Vagina (tissue), 2 donors: Measurements from ENCODE around the gene CTNNA3.

Experiments used
- CTCF ChIP-seq, 3 experiments: fragments of 450-650 bp in 2 of 3; fragments of 200-600 bp in 1 of 3; sonication (generic) in 1 of 3; IDR thresholded peaks; one replicate each; pipeline ENCODE4 v1.5.1; 2017 to 2019; ENCODE audit warnings: antibody characterized with exemption in 3 of 3, mild to moderate bottlenecking in 2 of 3, moderate library complexity in 2 of 3
- POLR2A ChIP-seq, 2 donors: fragments of 450-650 bp; IDR thresholded peaks; one replicate each; pipeline ENCODE4 v1.6.1; 2017; ENCODE audit warnings: antibody characterized with exemption in 2 of 2, mild to moderate bottlenecking in 2 of 2, moderate library complexity in 2 of 2
- POLR2AphosphoS5 ChIP-seq, 2 donors: sonication (generic); formaldehyde crosslinking; IDR thresholded peaks; one replicate each; pipeline ENCODE4 v1.9.0; 2017; ENCODE audit warnings: antibody characterized with exemption in 2 of 2, mild to moderate bottlenecking in 2 of 2, low read depth in 1 of 2; ENCODE audit not compliant: insufficient read depth in 1 of 2

DNA sequence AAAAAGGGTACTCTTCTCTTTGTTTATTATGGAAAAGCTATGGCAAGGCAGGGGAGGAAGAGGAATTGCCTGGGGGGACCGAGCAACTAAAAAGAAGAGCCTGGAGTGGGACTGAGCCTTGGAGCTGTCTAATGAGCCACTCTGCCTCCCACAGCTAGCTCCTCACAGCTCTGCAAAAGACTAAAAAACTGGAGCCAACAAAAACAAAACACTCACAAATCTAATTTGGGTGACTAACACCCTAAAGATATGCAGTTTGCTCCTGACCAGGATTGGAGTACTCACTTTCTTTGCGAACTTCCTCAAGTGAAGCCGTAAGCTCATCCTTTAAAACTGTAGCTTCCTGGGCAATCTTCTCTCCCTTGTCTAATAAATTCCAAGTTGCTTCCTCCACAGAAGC, 89.4 kb downstream of the CTNNA3 start:
- TF ChIP-seq POLR2AphosphoS5 (IDR thresholded peaks at IDR 0.05; ENCODE audit: insufficient read depth in 1 of 2, low read depth in 1 of 2): no peak
- no peak for TF ChIP-seq CTCF (IDR thresholded peaks at IDR 0.05)
- no peak for TF ChIP-seq POLR2A (IDR thresholded peaks at IDR 0.05)
